ENCODE measurements around the gene FBXO33.

- no peak for TF ChIP-seq CTCF (IDR thresholded peaks at IDR 0.05)
- TF ChIP-seq EP300 (IDR thresholded peaks at IDR 0.05) = no peak
- TF ChIP-seq POLR2AphosphoS5 (IDR thresholded peaks at IDR 0.05) = no peak
Observed at GRCh38 chr14:39398382-39398781, 33.9 kb downstream of the FBXO33 start.
